Measurements from ENCODE around the gene FN3K.
A peak's percentile ranks its signal among the peaks of the same experiment; 100 is the strongest.
"Not testable (repeated sequence)": the region's sequence is repeated elsewhere in the genome, so short reads cannot be mapped to it uniquely, and the experiment has no call there.

The FN3K gene

DNA sequence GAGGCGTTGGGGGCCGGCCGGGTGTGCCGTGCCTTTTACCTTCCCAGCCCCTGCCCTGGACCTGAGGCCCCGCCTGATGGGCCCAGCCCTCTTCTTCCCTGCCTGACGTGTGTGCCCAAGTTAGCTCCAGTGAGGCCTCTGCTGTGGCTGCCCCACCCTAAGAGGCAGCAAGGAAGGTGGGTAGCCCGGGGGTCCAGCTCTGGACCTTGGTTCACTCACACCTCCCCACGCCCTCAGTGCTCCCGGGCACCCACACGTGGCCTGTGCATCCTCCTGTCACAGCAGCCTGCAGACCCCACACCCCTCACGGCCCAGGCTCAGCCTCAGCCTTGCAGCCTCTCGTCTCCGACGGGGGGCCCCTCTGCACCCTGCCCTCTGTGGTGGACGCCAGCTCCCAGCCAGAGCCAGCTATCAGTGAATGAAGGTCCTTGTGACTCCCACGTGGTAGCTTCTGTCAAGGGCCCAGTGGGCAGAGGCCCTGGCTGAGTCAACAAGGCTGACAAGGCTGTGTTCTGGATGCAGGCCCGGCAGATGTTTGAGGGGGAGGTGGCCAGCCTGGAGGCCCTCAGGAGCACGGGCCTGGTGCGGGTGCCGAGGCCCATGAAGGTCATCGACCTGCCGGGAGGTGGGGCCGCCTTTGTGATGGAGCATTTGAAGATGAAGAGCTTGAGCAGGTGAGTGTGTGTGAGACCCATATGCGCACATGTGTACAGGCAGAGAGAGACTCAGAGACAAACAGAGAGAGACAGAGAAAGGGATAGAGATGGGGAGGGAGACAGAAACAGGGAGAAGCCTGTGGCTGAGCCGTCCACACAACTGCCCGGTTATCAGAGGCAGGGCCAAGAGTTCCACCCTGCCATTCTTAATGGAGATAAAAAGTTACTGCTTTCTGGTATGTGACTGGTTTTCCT, 2.8 kb downstream of the FN3K start:
- no peak for DNase-seq (ENCODE audit: low spot score)

DNA sequence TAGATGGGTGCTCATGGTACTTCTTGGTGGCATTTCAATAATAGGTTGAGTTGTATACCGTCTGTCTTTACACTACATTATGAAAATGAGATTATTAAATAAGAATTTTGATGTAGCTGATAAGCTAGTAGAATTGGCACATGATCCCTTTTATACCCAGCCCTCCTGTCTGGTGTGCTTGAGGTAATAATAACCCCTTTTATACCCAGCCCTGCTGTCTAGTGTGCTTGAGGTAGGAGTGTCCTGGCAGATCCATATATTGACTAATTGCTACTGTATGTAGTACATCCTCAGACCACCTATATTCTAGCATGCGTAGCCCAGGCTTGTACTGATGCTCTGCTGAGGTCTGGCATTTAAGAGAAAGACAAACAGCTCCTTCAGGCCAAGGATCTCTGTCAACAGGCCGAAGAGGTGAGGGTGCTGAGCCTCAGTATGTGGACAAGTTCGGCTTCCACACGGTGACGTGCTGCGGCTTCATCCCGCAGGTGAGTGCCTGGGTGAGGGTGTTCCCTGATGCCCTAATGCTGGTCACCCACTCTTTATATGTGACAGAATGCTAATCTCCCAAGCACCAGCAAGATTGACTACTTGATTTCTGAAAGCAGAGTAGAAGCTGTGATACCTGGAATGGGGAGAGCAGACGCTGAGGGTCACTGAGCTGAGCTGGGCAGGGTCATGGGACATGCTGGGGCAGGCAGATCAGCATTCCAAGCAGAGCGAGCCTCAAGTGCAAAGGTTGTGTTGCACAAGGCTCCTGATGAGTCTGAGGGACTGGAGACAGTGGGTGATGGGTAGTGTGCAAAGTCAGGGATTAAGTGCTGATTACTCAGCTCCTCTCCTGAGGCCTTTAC, 5.7 kb downstream of the FN3K start:
- no peak for DNase-seq (ENCODE audit: low spot score)

DNA sequence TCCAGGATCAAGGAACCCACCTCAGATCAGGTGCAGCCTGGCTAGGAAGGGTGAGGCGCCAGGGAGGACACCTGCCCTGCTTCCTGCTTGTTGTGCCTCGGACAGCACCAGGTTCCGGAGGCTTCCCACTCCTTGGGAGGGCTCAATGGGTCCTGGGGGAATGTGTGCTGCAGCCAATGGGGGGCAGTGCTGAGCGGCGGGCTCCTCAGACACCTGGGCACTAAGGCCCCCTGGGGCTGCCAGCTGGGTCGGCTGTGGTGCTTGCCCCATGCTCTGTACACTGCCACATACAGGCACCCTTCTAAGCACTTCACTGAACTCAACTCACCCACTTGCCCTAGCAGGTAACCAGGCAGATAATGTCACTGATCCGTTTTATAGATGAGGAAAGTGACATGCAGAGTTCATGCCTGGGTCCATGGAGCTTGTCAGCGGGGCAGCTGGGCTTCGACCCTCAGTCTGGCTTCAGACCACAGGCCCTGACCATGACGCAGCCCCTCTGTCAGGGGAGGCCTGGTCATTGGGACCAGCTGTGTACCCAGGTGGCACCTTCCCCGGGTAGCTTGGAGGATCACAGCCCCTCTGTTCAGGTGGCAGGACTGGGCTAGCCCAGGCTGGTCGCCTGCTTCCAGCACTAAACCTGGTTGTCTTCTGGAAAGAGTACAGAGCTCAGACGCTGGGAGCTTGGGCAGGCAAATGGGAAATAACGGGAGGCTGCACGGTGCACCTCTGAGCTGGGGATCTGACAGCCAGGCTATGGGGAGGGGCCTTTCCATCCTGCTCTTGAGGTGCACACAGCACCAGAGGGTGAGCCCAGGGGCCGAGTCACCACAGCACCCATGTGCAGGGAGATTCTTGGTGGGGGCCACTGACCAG, 8.2 kb downstream of the FN3K start:
- DNase-seq (ENCODE audit: low spot score): no peak

DNA sequence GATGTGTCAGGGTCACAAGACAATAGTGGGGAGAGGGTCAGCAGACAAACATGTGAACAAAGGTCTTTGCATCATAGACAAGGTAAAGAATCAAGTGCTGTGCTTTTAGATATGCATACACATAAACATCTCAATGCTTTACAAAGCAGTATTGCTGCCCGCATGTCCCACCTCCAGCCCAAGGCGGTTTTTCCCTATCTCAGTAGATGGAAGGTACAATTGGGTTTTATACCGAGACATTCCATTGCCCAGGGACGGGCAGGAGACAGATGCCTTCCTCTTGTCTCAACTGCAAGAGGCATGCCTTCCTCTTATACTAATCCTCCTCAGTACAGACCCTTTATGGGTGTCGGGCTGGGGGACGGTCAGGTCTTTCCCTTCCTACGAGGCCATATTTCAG, 9.3 kb downstream of the FN3K start:
- DNase-seq (ENCODE audit: low spot score): not testable (repeated sequence)

DNA sequence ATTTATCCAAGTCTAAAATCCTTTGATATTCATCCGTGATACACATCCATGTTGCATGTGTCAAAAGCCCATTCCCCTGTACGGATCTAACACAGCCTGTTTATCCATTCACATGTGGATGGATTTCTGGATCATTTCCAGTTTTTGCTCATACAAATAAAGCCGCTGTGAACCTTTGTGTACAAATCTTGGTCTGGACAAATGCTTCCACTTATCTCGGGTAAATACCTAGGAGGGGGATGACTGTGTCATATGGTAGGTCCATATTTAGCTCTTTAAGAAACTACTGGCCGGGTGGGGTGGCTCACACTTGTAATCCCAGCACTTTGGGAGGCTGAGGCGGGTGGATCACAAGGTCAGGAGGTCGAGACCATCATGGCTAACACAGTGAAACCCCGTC, 10.1 kb downstream of the FN3K start:
- DNase-seq (ENCODE audit: low spot score): no peak

DNA sequence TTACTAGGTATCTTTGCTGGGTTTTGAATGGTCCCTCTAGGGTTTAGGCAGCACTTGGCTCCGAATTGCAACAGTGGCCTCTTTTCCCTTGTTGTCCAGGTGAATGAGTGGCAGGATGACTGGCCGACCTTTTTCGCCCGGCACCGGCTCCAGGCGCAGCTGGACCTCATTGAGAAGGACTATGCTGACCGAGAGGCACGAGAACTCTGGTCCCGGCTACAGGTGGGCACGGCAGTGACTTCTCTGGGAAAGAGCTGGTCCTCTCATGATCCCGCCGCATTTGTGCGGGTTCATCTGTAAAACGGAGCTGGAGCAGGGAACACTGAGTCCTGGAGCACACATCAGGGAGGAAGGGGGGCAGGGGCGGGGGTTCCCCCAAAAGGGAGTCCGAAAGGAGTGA, 13.3 kb downstream of the FN3K start:
- no peak for DNase-seq (ENCODE audit: low spot score)

DNA sequence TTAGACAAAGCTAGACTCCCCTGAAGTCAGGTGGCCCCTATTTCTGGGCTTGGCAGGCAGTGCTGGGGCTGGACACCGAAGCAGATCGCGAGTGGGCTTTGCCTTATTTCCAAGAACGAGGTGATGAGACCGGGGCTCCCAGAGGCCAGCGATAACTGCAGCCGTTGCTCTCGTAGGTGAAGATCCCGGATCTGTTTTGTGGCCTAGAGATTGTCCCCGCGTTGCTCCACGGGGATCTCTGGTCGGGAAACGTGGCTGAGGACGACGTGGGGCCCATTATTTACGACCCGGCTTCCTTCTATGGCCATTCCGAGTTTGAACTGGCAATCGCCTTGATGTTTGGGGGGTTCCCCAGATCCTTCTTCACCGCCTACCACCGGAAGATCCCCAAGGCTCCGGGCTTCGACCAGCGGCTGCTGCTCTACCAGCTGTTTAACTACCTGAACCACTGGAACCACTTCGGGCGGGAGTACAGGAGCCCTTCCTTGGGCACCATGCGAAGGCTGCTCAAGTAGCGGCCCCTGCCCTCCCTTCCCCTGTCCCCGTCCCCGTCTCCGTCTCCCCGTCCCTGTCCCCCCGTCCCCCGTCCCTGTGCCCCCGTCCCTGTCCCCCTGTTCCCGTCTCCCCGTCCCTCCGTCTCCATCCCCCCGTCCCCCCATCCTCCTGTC, 15.0 kb downstream of the FN3K start:
- no peak for DNase-seq (ENCODE audit: low spot score)

DNA sequence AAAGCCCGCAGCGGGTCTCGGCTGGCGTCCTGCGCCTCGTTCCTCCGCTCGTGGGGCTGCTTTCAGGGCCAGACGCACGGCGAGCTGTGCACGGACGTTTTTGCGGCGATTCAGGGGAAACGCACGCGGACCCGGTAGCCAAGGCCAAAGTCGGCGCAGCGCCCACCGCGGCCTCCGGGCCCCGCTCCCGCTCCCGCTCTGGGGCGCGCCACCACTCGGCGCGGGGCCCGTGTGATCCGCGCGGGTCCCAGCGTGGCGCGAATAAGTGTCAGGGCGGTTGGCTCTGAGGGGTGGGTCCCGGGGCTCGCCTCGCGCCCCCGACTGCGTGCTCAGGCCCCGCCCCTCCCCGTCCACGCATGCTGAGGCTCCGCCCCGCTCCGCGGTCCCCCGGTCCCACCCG, 15.8 kb downstream of the FN3K start:
- no peak for DNase-seq (ENCODE audit: low spot score)

DNA sequence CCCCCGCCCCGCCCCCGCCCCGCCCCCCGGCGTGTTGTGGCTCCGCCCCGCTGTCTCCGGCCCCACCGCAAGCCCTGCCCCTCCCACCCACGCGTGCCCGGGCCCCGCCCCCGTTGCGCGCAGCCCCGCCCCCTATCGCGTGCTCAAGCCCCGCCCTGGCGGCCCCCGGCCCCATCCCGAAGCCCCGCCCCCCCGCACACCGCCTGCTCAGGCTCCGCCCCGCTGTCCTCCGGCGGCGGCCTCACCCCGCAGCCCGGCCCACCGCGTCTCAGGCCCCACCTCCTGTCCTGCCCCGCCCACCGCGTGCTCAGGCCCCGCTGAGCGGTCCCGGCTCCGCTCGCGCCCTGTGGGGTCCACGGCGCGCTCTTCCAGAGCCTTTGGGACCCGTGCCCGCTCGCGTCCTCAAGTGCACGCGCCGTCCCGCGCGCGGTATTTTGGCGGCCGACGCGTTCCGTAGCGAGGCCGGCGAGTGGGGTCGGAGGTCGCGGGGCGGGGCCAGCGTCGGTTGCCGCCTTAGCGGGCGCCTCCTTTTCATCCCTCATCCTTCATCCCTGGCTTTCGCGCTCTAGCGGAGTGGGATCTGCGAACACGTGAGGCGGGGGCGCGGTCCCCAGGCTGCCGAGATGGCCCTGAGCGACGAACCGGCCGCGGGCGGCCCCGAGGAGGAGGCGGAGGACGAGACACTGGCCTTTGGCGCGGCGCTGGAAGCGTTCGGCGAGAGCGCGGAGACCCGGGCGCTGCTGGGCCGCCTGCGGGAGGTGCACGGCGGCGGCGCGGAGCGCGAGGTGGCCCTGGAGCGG, 16.4 kb downstream of the FN3K start, which contains the start of gene TBCD:
Gene TBCD (plus strand): TSS at position 495 of the 800 bp plus-strand sequence. CDS start 129 bp downstream, at position 624.
- peak; percentile 91 for DNase-seq (ENCODE audit: low spot score)

DNA sequence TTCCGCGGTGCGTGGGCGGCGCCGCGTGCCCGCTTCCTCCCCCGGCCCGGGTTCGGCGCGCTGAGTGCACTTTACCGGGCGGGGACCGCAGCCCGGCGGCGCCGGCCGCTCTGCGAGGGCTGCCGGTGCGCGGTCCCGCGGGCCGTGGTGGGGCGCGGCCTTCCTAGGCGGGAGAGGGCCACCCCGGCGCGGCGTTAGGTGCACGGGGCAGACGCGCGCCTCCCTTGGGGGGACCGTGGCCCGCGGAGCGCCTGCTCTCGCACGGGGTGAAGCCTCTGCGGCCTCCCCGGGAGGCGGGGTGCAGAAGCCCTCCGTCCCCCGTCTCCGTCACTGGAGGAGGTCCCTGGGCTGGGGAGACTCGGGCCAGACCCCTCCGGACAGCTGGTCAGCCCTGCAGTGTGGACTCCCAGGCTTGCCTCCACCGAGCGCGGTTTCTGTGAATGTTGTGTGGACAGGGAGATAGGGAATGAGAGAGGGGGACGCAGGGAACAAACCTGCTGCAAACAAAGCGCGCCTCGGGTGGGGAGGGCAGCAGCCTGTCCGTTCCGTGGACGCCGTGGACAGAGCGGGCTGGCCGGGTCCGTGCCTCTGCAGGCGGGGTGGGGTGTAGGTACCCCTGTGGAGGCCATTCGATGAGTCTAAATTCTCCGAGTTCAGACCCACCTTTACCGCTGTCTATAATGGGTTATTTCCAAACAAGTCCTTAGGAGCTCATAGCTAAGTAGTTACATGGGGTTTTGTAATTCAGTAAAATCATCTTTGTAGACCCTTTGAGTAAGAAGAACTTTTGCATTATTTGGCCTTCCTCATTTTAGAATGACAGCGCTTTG, 17.2 kb downstream of the FN3K start:
- DNase-seq (ENCODE audit: low spot score): no peak

DNA sequence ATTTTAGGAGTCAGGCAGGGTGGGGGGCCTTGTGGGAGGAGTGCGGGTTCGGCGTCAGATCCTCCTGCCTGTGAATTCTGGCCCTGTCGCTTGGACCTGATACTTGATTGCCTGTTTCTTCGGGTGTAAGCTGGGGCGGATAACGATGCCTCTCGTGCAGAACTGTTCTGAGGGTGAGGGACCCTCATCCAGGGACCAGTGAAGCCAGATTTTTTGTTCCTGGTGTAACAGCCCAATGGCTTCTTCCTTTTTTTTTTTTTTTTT, 17.7 kb downstream of the FN3K start:
- no peak for DNase-seq (ENCODE audit: low spot score)

DNA sequence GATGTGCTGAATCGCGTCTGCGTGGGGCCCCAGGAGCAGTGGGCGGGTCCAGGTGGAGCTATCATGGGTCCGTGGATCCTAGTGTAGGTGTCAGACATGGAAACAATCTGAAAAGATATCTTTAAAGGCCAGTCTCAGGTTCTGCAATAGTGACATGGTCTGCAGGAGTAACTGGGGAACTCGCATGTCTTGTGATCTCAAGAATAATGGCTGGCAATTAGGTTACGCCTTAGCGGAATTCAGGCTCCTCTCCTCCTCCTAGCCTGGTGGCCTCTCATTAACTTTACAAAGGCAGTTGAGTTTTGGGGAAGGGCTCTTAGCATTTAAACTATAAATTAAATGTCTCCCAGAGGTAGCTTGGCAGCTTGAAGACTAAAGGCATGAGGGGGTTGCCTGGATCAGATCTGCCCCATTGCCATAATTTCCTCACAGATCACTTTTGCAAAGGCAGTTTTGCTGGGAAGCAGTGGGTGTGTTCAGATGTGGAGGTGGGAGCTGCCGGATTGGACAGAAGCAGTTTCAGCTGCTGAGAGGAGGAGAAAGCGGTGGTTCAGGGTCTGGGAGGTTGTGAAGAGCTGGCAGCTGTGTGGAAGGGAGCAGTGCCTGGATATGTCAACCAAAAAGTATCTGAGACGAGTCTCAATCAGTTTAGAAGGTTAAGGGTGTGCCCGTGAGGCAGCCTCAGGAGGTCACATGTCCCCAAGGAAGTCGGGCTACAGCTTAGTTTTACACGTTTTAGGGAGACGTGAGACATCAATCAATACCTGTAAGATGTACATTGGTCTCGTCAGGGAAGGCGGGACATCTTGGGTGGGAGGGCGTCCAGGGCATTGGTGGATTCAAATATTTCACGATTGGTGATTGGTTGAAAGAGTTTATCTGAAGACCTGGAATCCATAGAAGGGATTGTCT, 19.1 kb downstream of the FN3K start:
- DNase-seq (ENCODE audit: low spot score): no peak

DNA sequence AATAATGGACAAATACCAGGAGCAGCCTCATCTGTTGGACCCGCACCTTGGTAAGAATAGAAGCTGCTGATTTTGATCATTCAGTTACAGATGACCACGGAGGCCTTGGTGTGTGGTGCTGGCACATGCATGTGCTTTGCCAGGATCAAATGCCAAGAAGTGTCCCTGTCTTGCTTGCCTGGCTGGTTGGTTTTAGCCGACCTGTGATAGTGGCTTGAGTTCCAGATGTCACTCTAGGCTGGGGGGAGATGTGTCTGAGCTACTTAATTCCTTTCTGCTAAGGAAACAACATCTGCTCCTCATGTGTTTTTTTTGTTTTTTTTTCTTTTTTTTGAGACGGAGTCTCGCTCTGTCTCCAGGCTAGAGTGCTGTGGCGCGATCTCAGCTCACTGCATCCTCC, 20.8 kb downstream of the FN3K start:
- no peak for DNase-seq (ENCODE audit: low spot score)

DNA sequence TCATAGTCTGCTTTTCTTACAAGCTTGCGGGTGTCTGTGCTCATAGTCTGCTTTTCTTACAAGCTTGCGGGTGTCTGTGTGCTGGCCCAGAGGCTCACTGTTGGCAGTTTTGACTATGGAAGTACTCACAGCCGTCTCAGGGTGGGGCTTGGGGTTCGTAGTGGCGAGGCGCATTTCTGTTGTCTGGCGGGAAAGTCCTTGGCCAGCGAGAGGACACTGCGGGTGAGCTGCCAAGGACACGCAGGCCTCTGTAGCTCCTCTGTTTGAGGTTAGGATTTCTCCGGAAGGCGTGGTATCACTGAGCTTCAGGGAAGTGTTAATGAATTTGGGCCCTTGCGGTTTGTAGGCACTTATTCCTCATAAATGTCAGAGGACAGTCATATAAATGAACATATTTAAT, 30.0 kb downstream of the FN3K start:
- DNase-seq (ENCODE audit: low spot score): no peak

DNA sequence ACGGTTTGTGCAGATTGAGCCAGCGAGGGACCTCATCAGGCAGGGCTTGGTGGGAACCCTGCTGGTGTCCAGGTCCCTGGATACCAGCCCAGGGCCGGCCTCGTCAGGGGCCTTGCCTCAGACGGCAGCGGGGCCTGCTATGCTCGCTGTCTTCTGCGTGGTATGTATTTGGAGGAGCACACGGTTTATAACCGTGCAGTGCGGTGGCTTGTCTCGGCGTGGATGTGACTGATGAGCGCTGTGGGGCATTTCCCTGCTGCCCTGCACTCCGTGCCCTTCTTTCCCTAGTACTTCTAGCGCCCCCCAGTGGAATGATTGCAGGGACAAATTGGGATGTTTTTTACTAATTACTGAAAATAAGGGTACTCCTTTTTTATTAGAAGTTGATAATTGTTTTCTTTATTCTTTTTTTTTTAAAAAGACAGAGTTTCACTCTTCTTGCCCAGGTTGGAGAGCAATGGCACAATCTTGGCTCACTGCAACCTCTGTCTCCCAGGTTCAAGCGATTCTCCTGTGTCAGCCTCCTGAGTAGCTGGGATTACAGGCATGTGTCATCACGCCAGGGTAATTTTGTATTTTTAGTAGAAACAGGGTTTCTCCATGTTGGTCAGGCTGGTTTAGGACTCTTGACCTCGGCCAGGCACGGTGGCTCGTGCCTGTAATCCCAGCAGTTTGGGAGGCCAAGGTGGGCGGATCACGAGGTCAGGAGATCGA, 31.8 kb downstream of the FN3K start:
- no peak for DNase-seq (ENCODE audit: low spot score)

DNA sequence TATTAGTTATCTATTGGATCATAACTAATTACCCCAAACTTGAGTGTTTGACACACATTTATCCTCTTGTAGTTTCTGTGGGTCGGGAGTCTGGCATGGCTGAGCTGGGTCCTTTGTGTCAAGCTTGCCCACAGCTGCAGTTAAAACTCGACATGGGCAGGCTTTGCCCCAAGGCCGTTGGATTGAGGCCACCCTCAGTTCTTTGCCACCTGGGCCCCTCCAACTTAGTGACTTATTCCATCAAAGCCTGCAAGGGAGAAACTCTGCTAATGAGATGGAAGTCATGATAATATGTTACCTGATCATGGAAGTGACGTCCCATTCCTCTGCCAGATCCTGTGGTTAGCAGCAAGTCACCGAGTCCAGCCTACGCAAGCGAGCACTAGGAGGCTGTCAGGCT, 33.6 kb downstream of the FN3K start:
- DNase-seq (ENCODE audit: low spot score): no peak

DNA sequence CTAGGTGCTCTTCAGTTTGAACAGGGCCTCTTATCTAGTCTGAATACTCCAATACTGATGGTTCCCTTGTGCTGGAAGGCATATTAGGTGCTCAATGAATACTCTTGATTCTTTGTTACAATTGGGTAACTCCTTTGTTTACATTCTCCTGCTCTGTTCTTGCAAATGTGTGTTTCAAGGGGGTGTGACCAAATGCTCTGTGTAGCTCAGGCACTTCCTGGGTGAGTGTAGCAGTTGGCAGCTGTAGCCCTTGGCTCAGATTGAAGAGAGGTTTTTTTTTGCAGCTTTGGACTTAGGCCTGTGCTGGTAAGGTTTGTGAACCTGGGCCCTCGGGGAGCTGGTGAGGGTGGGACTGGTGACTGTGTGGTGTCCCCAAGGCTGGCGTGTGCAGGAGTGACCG, 36.6 kb downstream of the FN3K start:
- no peak for DNase-seq (ENCODE audit: low spot score)

DNA sequence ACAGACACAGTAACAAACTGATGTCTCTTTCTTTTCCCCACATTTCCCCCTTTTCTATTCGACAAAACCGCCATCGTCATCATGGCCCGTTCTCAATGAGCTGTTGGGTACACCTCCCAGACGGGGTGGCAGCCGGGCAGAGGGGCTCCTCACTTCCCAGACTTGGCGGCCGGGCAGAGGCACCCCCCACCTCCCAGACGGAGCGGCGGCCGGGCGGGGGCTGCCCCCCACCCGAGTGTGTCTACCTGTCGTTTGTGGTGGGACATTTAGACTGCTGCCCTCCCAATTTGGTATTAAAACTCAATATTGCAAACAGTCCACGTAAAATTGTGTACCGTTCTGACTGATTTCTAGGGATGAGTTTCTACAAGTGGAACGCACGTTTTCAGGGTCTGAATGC, 39.0 kb downstream of the FN3K start:
- DNase-seq (ENCODE audit: low spot score): not testable (repeated sequence)
